NCI-H2107 treated with DMSO at 0.1 percent for 48 hours (cell line): ENCODE results near the gene CIAO2A.

ENCODE experiments used
- DNase-seq: peaks from one replicate; lab custom pipeline; 2025; ENCODE audit not compliant: unreplicated experiment; lab: John Stamatoyannopoulos, UW

The CIAO2A gene

GRCh38 chr15:64045101-64045435 is 48.6 kb downstream of the CIAO2A start:
- DNase-seq: no peak

- no peak for DNase-seq
These were observed 49.1 kb downstream of the CIAO2A start for GRCh38 chr15:64044300-64045100.

DNA sequence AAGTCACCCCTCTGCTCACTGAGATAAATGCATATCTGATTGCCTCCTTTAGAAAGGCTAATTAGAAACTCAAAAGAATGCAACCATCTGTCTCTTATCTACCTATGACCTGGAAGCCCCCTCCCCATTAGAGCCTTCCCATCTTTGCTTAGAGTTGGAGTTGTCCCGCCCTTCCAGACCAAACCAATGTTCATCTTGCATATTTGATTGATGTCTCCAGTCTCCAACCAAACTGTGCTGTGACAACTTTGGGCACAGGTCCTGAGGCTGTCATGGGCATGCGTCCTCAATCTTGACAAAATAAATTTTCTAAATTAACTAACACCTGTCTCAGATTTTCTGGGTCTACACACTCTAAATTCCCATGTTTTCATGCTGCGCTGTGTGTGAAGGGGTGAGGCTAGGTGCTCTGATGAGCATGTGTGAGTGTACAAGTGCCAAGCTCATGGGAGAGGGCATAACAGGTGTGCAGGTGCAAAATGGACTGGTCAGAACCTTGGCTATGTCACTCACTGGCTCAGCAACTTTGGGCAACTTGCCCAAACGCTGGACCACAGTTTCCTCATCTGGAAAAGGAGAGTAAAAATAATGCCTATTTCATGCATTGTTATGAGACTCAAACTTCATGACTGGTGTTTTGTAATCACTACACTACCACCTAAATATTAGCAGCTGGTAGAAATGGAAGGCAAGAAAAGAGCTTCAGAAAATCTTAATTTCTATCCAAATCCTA is 54.6 kb downstream of the CIAO2A start:
- no peak for DNase-seq

DNA sequence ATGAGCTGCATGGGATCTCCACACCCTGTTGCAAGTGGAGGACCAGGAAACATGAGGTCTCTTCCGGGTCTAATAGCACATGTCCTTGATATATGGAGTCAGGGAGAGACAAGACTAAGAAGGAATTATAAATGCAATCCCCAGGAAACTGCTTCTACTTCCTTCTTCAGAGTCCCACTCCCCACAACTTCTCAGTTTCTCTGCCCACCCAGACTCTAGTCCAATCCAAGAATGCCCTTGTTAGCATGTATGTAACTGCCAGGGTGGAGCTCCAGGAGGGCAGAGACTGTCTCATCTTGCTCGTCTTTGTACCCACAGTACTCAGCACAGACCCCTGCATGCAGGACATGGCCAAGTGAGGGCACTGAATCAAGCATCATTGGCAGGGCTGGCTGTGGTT is 55.7 kb downstream of the CIAO2A start:
- DNase-seq: no peak

DNA sequence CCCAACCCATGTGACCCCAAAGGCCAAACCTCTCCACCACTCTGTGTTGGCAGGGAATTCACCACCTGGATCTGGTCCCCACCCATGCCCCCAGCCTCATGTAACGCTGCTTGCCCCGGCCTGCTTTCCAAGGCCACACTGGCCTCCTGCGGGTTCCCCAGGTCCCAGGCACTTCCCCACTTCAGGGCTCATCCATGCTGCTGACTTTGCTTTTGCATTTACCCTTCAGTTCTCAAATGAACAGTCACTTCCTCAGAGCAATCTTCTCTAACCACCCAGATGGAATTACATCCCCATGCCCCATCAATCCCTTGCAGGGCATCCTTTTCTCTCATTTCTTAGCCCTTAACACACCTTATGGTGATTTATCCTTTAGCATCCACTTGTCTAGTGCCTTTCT is 56.5 kb downstream of the CIAO2A start:
- DNase-seq: no peak

GRCh38 chr15:64035525-64035924 is 58.1 kb downstream of the CIAO2A start:
- DNase-seq: no peak

DNA sequence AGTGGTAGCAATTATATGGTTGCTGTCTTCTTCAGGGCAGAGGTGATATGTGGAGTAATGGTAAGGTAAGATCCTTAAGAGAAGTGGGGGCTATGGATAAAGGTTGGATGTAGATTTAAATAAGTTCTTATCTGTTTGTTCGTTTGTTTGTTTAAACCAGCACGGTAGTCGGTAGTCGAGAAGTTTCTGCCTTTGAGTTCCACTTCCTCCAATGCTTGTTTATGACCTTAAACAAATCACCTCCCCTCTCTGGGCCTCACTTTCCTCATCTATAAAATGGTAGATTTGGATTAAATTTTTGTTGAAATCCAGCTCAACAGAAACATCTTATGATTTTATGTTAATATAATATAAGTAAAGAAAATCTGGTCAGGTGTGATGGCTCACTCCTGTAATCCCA is 59.1 kb downstream of the CIAO2A start:
- no peak for DNase-seq

DNA sequence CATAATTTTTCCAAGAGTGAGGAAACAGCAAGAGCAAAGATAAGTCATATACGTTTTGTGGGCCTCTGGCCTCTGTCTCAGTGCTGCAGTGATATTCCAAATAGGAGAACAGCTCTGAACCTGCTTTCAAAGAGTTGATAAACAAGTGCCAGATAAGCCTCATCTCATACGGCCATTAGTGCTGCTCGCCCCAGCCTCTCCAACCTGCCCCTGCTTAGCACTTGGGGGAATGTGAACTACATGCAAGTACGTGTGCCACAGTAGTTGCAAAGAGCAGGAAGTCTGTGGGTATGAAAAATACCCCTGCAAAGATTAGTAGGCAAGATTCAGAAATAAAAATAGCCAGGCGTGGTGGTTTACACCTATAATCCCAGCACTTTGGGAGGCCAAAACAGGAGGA is 61.3 kb downstream of the CIAO2A start:
- DNase-seq: no peak

DNA sequence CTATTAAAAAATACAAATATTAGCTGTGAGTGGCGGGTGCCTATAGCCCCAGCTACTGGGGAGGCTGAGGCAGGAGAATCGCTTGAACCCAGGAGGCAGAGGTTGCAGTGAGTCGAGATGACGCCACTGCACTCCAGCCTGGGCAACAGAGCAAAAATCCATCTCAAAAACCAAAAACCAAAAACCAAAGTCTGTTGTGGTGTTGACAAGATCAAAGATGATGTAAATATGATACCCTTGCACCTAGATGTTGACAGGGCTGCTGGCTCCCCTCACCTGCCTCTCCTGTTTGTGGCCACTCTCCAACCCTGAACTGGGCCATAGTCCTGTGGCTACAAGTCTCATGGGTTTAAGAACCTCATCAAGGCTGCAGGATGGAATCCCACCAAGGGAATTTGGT is 63.5 kb downstream of the CIAO2A start:
- DNase-seq: no peak

DNA sequence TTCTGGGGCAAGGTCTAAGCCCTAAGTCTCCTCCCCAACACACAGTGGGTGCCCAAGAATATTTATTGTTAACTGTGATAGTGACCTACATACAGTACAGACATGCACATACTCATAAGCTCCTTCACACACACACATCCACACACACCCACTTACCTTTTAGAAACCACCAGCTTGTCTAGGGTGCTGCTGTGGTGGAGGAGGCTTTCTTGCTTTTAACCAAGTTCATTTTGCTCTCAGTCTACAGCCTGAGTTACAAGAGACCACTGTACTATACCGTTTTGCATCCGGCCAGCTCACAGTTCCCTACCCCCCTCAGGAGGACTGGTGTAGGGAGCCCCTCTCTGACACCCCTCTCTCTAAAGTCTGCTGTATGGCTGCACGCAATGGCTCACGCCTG is 64.0 kb downstream of the CIAO2A start:
- no peak for DNase-seq

DNA sequence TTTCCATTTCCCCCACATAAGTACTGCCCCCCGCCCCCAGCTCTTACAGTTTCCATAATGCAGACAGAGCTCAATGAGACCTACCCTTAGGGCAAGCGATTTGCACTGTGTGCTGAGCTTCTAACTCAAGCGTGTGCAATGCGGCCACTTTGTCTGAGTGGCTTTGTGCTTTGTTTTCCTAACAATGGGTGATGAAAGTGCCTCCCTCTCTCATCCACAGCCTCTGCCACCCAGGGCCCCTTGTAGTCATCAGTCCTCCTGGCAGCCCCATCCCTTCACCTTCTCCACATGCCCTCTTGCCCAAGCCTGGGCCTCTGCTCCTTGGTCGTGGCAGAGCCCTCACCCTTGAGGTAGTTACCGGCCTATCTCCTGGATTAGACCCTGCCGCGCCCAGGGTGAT is 64.5 kb downstream of the CIAO2A start:
- DNase-seq: no peak

GRCh38 chr15:64026591-64026990 is 67.0 kb downstream of the CIAO2A start:
- DNase-seq: no peak

DNA sequence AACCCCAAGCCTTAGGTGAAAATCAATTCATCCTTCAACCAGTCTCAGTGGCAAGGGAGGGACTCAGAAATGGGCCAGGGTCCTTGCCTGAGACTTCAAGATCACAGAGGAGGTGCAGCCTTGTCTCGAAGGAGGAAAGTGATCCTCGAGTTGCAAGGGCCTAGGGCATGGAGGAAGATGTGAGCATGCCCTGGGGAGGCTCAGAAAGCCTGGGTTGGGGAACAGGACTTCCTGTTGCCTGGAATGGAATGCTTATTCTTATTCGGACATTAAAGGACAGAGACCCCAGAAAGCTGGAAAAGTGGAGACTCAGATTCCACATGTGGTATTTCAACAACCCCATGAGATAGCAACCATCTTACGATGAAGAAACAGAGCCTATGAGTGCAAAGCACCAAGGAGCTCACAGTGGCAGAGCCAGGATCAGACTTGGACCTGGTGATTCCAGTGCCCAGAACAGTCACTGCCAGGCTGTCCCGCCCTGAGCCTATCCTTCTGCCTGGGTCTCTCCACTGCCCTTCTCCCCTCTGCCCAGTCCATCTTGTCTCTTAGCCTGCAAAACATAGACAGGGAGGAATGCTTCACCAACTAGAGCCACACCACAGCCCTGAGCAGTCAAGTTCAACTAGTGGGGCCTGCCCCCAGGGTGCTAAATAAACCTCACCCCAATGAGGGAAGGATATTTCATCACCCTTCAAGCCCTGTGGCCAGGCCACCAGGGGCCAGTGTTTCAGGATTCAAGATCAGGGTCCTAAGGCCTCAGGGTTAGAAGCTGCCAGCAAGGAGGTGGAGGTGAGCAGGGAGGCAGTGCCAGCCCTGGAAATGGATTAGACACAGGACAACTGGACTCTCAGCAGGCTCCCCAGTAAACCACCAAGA is 69.2 kb downstream of the CIAO2A start:
- no peak for DNase-seq

DNA sequence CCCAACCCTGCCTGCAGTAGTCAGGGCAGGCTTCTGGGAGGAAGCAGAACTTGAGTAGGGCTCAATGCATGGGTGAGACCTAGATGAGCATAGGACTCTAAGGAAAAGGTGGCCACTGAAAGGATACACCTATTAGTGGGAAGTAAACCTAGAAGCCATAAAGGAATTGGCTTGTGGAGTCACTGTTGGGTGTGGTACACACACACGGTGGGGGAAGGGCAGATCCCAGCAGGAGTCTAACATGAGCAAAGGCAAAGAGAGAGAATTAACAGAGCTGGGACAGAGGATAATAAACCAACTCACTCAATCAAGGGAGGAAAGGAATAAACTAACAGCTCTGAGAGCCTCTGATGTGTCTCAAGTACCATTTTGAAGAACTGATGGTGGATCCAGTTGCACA is 70.4 kb downstream of the CIAO2A start:
- no peak for DNase-seq

DNA sequence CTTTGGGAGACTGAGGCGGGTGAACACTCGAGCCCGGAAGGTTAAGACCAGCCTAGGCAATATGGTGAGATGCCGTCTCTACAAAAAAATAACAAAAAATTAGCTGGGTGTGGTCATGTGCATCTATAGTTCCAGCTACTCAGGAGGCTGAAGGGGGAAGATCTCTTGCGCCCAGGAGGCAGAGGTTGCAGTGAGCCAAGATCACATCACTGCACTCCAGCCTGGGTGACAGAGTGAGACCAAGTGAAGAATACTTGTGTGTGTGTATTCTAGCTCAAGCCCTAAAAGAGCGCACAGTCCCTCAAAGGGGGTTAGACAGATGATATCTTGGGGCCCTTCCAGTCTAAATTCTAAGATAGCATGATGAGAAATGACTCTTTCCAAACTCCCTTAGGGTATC is 71.1 kb downstream of the CIAO2A start:
- no peak for DNase-seq
